Measurements from ENCODE around the gene DCHS2. TPM values are rescaled to one million over a fixed set of nuclear protein-coding genes. Genes with fewer than 3 reads are reported as not detected.

DCHS2 gene
- total RNA-seq, 1 donor from 2014 or later, result 0.13 TPM

DNA sequence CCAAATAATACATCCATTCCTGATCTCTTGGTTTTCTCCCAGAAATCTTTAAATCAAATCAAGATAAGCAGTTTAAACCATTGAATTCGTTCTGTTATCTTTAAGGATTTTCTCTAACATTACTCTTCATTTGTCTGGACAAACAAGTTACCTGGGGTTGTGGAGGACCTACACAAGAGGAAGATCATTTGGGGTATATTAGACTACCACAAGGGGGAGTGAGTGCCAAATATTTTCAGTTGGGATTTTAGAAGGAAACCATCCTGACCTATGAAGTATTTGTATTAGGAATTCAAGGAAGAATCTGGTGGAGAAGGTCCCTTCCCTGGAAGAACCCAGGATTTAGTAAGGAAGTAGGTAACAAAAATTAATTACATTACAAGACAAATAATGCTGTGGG, 12.0 kb upstream of the DCHS2 start:
- H3K4me1 Mint-ChIP-seq (ENCODE audit: unreplicated experiment), result no peaks in the 10 kb centered on the region
- no peak overlapping the region for H3K27ac Mint-ChIP-seq (ENCODE audit: unreplicated experiment)
- H3K9me3 Mint-ChIP-seq (ENCODE audit: unreplicated experiment), result no peaks in the 10 kb centered on the region
- H3K4me3 Mint-ChIP-seq (ENCODE audit: unreplicated experiment), result no peak overlapping the region
- H3K27me3 Mint-ChIP-seq (ENCODE audit: unreplicated experiment), result peaks cover 63% of the 10 kb centered on the region
- no peaks in the 10 kb centered on the region for H3K36me3 Mint-ChIP-seq (ENCODE audit: unreplicated experiment)
- TF ChIP-seq, protein P1, sequence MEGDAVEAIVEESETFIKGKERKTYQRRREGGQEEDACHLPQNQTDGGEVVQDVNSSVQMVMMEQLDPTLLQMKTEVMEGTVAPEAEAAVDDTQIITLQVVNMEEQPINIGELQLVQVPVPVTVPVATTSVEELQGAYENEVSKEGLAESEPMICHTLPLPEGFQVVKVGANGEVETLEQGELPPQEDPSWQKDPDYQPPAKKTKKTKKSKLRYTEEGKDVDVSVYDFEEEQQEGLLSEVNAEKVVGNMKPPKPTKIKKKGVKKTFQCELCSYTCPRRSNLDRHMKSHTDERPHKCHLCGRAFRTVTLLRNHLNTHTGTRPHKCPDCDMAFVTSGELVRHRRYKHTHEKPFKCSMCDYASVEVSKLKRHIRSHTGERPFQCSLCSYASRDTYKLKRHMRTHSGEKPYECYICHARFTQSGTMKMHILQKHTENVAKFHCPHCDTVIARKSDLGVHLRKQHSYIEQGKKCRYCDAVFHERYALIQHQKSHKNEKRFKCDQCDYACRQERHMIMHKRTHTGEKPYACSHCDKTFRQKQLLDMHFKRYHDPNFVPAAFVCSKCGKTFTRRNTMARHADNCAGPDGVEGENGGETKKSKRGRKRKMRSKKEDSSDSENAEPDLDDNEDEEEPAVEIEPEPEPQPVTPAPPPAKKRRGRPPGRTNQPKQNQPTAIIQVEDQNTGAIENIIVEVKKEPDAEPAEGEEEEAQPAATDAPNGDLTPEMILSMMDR (IDR thresholded peaks at IDR 0.05), result peak; percentile 50
- DNase-seq (ENCODE audit: extremely low spot score, unreplicated experiment), result no peak

DNA sequence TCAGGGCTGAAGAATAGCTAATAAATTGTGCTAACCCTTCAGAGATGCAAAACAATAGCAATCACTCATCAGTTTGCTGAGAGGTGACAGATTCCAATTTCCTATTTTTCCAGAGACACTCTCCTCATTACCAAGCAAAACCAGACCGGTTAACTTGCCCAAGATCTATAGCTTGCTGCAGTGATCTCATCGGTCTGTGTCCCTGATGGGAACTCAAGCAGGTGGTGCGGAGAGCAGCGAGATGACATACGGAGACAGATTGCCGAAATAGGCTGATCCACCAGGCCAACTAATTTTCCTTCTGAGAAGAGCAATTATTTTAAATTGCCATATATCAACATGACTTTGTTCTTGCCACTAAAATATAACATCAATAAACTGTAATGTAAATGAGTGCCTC, 10.5 kb upstream of the DCHS2 start:
- no peak for DNase-seq (ENCODE audit: extremely low spot score, unreplicated experiment)
- H3K27me3 Mint-ChIP-seq (ENCODE audit: unreplicated experiment), result peaks cover 65% of the 10 kb centered on the region
- TF ChIP-seq, protein P1 (IDR thresholded peaks at IDR 0.05), result no peak
- H3K9me3 Mint-ChIP-seq (ENCODE audit: unreplicated experiment), result no peaks in the 10 kb centered on the region
- H3K4me1 Mint-ChIP-seq (ENCODE audit: unreplicated experiment), result no peaks in the 10 kb centered on the region
- no peaks in the 10 kb centered on the region for H3K36me3 Mint-ChIP-seq (ENCODE audit: unreplicated experiment)
- H3K27ac Mint-ChIP-seq (ENCODE audit: unreplicated experiment), result no peak overlapping the region
- H3K4me3 Mint-ChIP-seq (ENCODE audit: unreplicated experiment), result no peak overlapping the region

DNA sequence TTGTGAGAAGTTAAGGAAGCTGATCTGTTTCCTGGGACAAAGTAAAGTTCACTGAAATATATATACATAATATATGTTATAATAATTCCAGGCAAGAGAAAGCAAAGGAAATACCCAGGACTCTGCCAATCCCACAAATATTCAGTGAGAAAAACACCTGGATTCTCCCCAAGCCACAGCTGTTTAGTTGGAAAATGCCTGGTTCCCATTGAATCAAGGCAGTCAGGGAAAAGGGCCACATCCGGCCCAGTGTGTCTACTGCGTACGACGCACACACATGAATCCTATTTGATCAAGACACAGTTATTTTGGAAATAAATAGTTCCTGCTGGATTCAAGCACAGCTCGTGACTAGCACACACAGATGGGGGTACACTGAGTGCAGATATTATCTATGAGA, 6.3 kb upstream of the DCHS2 start:
- no peaks in the 10 kb centered on the region for H3K9me3 Mint-ChIP-seq (ENCODE audit: unreplicated experiment)
- peaks cover 73% of the 10 kb centered on the region for H3K27me3 Mint-ChIP-seq (ENCODE audit: unreplicated experiment)
- H3K27ac Mint-ChIP-seq (ENCODE audit: unreplicated experiment), result no peak overlapping the region

DNA sequence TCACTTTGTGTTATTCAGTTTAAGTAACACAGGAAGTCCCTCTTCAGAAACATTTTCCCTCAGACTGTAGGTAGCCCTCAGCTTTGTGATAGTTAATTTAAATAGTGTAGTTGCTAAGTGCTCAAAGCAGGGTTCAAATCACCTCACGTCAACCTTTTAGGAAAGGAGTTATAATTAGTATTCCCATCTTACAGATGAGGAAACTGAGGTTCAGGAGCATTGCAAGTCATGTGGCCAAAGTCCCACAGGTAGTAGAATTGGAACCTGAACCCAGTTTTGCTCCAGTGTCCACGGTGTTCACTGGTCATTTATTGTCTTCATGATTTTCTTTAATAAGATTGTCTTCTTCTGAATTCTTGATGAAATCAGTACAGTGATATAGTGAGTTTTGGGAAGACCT, 4.3 kb upstream of the DCHS2 start:
- Mint-ChIP-seq H3K9me3 (ENCODE audit: unreplicated experiment) (no peaks in the 10 kb centered on the region), H3K4me3 (ENCODE audit: unreplicated experiment) (no peak overlapping the region), H3K4me1 (ENCODE audit: unreplicated experiment) (peaks cover 9% of the 10 kb centered on the region), H3K36me3 (ENCODE audit: unreplicated experiment) (no peaks in the 10 kb centered on the region), H3K27ac (ENCODE audit: unreplicated experiment) (no peak overlapping the region), H3K27me3 (ENCODE audit: unreplicated experiment) (peaks cover 80% of the 10 kb centered on the region)
- TF ChIP-seq, protein P1 (IDR thresholded peaks at IDR 0.05), result no peak
- no peak for DNase-seq (ENCODE audit: extremely low spot score, unreplicated experiment)

More for the DNA sequence above, 6.3 kb upstream of the DCHS2 start:
- no peak for DNase-seq (ENCODE audit: extremely low spot score, unreplicated experiment)
- Mint-ChIP-seq H3K4me1 (ENCODE audit: unreplicated experiment) (no peaks in the 10 kb centered on the region), H3K4me3 (ENCODE audit: unreplicated experiment) (no peak overlapping the region), H3K36me3 (ENCODE audit: unreplicated experiment) (no peaks in the 10 kb centered on the region)
- TF ChIP-seq, protein P1 (IDR thresholded peaks at IDR 0.05), result no peak

DNA sequence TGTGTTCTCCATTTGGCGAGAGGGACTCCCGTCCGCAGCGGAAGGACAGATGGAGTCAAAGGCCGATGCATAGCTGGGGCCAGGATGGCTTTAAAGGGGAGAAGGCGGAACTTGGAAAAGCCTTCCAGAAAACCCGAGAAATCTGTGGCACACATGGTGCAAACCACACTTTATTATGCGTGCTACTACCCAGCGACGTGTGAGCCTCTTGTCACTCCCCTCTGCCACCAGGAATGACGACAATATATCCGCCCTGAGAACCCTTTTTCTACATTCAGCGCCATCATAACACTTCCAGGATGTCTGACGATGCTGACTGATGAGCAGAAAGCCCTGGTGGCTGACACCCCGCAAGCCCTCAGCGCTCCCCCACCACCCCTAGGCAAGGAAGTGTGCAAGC, 689 bp upstream of the DCHS2 start:
- Mint-ChIP-seq H3K4me3 (ENCODE audit: unreplicated experiment) (peak overlapping the region; percentile 71), H3K9me3 (ENCODE audit: unreplicated experiment) (no peaks in the 10 kb centered on the region), H3K27me3 (ENCODE audit: unreplicated experiment) (peaks cover 73% of the 10 kb centered on the region), H3K4me1 (ENCODE audit: unreplicated experiment) (peaks cover 14% of the 10 kb centered on the region), H3K27ac (ENCODE audit: unreplicated experiment) (no peak overlapping the region), H3K36me3 (ENCODE audit: unreplicated experiment) (no peaks in the 10 kb centered on the region)
- DNase-seq (ENCODE audit: extremely low spot score, unreplicated experiment), result no peak
- TF ChIP-seq, protein P1 (IDR thresholded peaks at IDR 0.05), result no peak
